Measurements from ENCODE around the gene NXT1.
A peak's percentile ranks its signal among the peaks of the same experiment; 100 is the strongest.

Gene NXT1

GRCh38 chr20:23360531-23360930 lies 9.9 kb downstream of the NXT1 start:
- H3K4me1 ChIP-seq (ENCODE audit: control insufficient read depth, insufficient read depth, low read length, poor library complexity, severe bottlenecking): peaks cover 42% of the 10 kb centered on the region
- H3K36me3 ChIP-seq (ENCODE audit: control insufficient read depth, insufficient read depth, low read length): peaks cover 25% of the 10 kb centered on the region
- H3K27ac ChIP-seq (ENCODE audit: low read depth, low read length, severe bottlenecking): peak overlapping the region; percentile 98
- WGBS, 2 experiments (ENCODE audit: insufficient coverage in 2 of 2): 100% methylated on average over 1 of the region's 1 CpG; no CpG with 5 or more reads in 1 of the 2 experiments
- H3K4me3 ChIP-seq (ENCODE audit: extremely low read depth, insufficient read depth, low read length, poor library complexity, severe bottlenecking): peak overlapping the region; percentile 88
- H3K9me3 ChIP-seq (ENCODE audit: control insufficient read depth, low read length): no peaks in the 10 kb centered on the region

- Histone ChIP-seq H3K4me1 (ENCODE audit: control insufficient read depth, insufficient read depth, low read length, poor library complexity, severe bottlenecking) (peaks cover 40% of the 10 kb centered on the region), H3K36me3 (ENCODE audit: control insufficient read depth, insufficient read depth, low read length) (peaks cover 24% of the 10 kb centered on the region), H3K27ac (ENCODE audit: low read depth, low read length, severe bottlenecking) (peak overlapping the region; percentile 98), H3K9me3 (ENCODE audit: control insufficient read depth, low read length) (no peaks in the 10 kb centered on the region), H3K4me3 (ENCODE audit: extremely low read depth, insufficient read depth, low read length, poor library complexity, severe bottlenecking) (peak overlapping the region; percentile 88)
- WGBS, 2 experiments (ENCODE audit: insufficient coverage in 2 of 2): 20 to 25% methylated on average over 5 to 8 of the region's 8 CpGs
Measured at GRCh38 chr20:23361119-23361475, 10.5 kb downstream of the NXT1 start.

- H3K36me3 ChIP-seq (ENCODE audit: control insufficient read depth, insufficient read depth, low read length): peaks cover 24% of the 10 kb centered on the region
- H3K27ac ChIP-seq (ENCODE audit: low read depth, low read length, severe bottlenecking): peak within 1 kb of the TSS; percentile 98
- peak within 1 kb of the TSS; percentile 88 for H3K4me3 ChIP-seq (ENCODE audit: extremely low read depth, insufficient read depth, low read length, poor library complexity, severe bottlenecking)
- 0% methylated on average over 63 to 95 of the region's 114 CpGs for WGBS, 2 experiments (ENCODE audit: insufficient coverage in 2 of 2)
- H3K9me3 ChIP-seq (ENCODE audit: control insufficient read depth, low read length): no peaks in the 10 kb centered on the region
- peaks cover 35% of the 10 kb centered on the region for H3K4me1 ChIP-seq (ENCODE audit: control insufficient read depth, insufficient read depth, low read length, poor library complexity, severe bottlenecking)
Measured at GRCh38 chr20:23361476-23362391, 11.1 kb downstream of the NXT1 start, which contains the start of gene GZF1. Gene GZF1, plus strand, starts transcription at chr20:23362182. Its CDS starts 2,202 bp downstream, at chr20:23364384.

GRCh38 chr20:23362392-23363256 lies 12.0 kb downstream of the NXT1 start:
- peaks cover 27% of the 10 kb centered on the region for H3K4me1 ChIP-seq (ENCODE audit: control insufficient read depth, insufficient read depth, low read length, poor library complexity, severe bottlenecking)
- no peaks in the 10 kb centered on the region for H3K9me3 ChIP-seq (ENCODE audit: control insufficient read depth, low read length)
- peak overlapping the region; percentile 95 for H3K27ac ChIP-seq (ENCODE audit: low read depth, low read length, severe bottlenecking)
- H3K4me3 ChIP-seq (ENCODE audit: extremely low read depth, insufficient read depth, low read length, poor library complexity, severe bottlenecking): peak overlapping the region; percentile 88
- H3K36me3 ChIP-seq (ENCODE audit: control insufficient read depth, insufficient read depth, low read length): peaks cover 33% of the 10 kb centered on the region
- WGBS, 2 experiments (ENCODE audit: insufficient coverage in 2 of 2): 10 to 11% methylated on average over 32 to 36 of the region's 50 CpGs

- H3K4me1 ChIP-seq (ENCODE audit: control insufficient read depth, insufficient read depth, low read length, poor library complexity, severe bottlenecking): peaks cover 26% of the 10 kb centered on the region
- WGBS, 2 experiments (ENCODE audit: insufficient coverage in 2 of 2): 89 to 97% methylated on average over 4 of the region's 4 CpGs
- no peaks in the 10 kb centered on the region for H3K9me3 ChIP-seq (ENCODE audit: control insufficient read depth, low read length)
- H3K4me3 ChIP-seq (ENCODE audit: extremely low read depth, insufficient read depth, low read length, poor library complexity, severe bottlenecking): peak overlapping the region; percentile 88
- H3K36me3 ChIP-seq (ENCODE audit: control insufficient read depth, insufficient read depth, low read length): peaks cover 36% of the 10 kb centered on the region
- no peak overlapping the region for H3K27ac ChIP-seq (ENCODE audit: low read depth, low read length, severe bottlenecking)
Measured at GRCh38 chr20:23363257-23363649, 12.7 kb downstream of the NXT1 start.

- Histone ChIP-seq H3K9me3 (ENCODE audit: control insufficient read depth, low read length) (no peaks in the 10 kb centered on the region), H3K4me3 (ENCODE audit: extremely low read depth, insufficient read depth, low read length, poor library complexity, severe bottlenecking) (no peak overlapping the region)
- WGBS, 2 experiments (ENCODE audit: insufficient coverage in 2 of 2): 94 to 95% methylated on average over 59 to 64 of the region's 65 CpGs
Measured at GRCh38 chr20:23365390-23366165, 15.0 kb downstream of the NXT1 start.

GRCh38 chr20:23366384-23366783 lies 15.8 kb downstream of the NXT1 start:
- WGBS, 2 experiments (ENCODE audit: insufficient coverage in 2 of 2): 83% methylated on average over 1 of the region's 1 CpG; no CpG with 5 or more reads in 1 of the 2 experiments
- Histone ChIP-seq H3K4me3 (ENCODE audit: extremely low read depth, insufficient read depth, low read length, poor library complexity, severe bottlenecking) (no peak overlapping the region), H3K9me3 (ENCODE audit: control insufficient read depth, low read length) (no peaks in the 10 kb centered on the region), H3K4me1 (ENCODE audit: control insufficient read depth, insufficient read depth, low read length, poor library complexity, severe bottlenecking) (peaks cover 9% of the 10 kb centered on the region), H3K36me3 (ENCODE audit: control insufficient read depth, insufficient read depth, low read length) (peaks cover 66% of the 10 kb centered on the region), H3K27ac (ENCODE audit: low read depth, low read length, severe bottlenecking) (no peak overlapping the region)

More at GRCh38 chr20:23365390-23366165, 15.0 kb downstream of the NXT1 start:
- H3K36me3 ChIP-seq (ENCODE audit: control insufficient read depth, insufficient read depth, low read length): peaks cover 58% of the 10 kb centered on the region
- peaks cover 16% of the 10 kb centered on the region for H3K4me1 ChIP-seq (ENCODE audit: control insufficient read depth, insufficient read depth, low read length, poor library complexity, severe bottlenecking)
- no peak overlapping the region for H3K27ac ChIP-seq (ENCODE audit: low read depth, low read length, severe bottlenecking)

GRCh38 chr20:23367770-23368169 lies 17.2 kb downstream of the NXT1 start:
- peaks cover 80% of the 10 kb centered on the region for H3K36me3 ChIP-seq (ENCODE audit: control insufficient read depth, insufficient read depth, low read length)
- H3K9me3 ChIP-seq (ENCODE audit: control insufficient read depth, low read length): no peaks in the 10 kb centered on the region
- no peak overlapping the region for H3K27ac ChIP-seq (ENCODE audit: low read depth, low read length, severe bottlenecking)
- H3K4me1 ChIP-seq (ENCODE audit: control insufficient read depth, insufficient read depth, low read length, poor library complexity, severe bottlenecking): peaks cover 9% of the 10 kb centered on the region
- no peak overlapping the region for H3K4me3 ChIP-seq (ENCODE audit: extremely low read depth, insufficient read depth, low read length, poor library complexity, severe bottlenecking)

- 100% methylated on average over 1 of the region's 2 CpGs; no CpG with 5 or more reads in 1 of the 2 experiments for WGBS, 2 experiments (ENCODE audit: insufficient coverage in 2 of 2)
Measured at GRCh38 chr20:23368316-23369071, 17.9 kb downstream of the NXT1 start.

More at GRCh38 chr20:23368316-23369071, 17.9 kb downstream of the NXT1 start:
- H3K27ac ChIP-seq (ENCODE audit: low read depth, low read length, severe bottlenecking): no peak overlapping the region
- no peaks in the 10 kb centered on the region for H3K9me3 ChIP-seq (ENCODE audit: control insufficient read depth, low read length)
- H3K36me3 ChIP-seq (ENCODE audit: control insufficient read depth, insufficient read depth, low read length): peaks cover 87% of the 10 kb centered on the region
- H3K4me3 ChIP-seq (ENCODE audit: extremely low read depth, insufficient read depth, low read length, poor library complexity, severe bottlenecking): no peak overlapping the region
- peaks cover 3% of the 10 kb centered on the region for H3K4me1 ChIP-seq (ENCODE audit: control insufficient read depth, insufficient read depth, low read length, poor library complexity, severe bottlenecking)
